SK-N-SH (cell line): ENCODE results near the gene ASPSCR1. TPM values are rescaled to one million over a fixed set of nuclear protein-coding genes. Genes with fewer than 3 reads are reported as not detected.

ENCODE experiments used
- CTCF ChIA-PET: fragments of 300-600, 350-600 bp; formaldehyde crosslinking; extraction: SDS; loops from one replicate; lab custom pipeline; 2021; lab: Yijun Ruan, JAX
- POLR2A ChIA-PET: fragments of 350-600 bp; sonication (Branson Sonifier 250); formaldehyde crosslinking; extraction: SDS; loops from one replicate; lab custom pipeline; 2020; ENCODE audit warnings: antibody characterized with exemption, inconsistent platforms; lab: Yijun Ruan, JAX
- DNase-seq: peaks from one replicate; pipeline ENCODE4 v3.0.0; 2012
- H2AFZ ChIP-seq: fragments of 200-600 bp; sonication (generic); 2 replicates; pipeline ENCODE4 v1.8.1; 2016; ENCODE audit warnings: antibody characterized with exemption, mild to moderate bottlenecking, low read depth
- H3F3A ChIP-seq: fragments of 200-600 bp; sonication (generic); replicated peaks from 2 replicates; pipeline ENCODE3; 2016; ENCODE audit warnings: antibody characterized with exemption, mild to moderate bottlenecking; ENCODE audit not compliant: insufficient read depth
- H3K27ac ChIP-seq, 2 experiments: fragments of 200-500 bp in 1 of 2; fragments of 200-600 bp in 1 of 2; sonication (Bioruptor generic) in 1 of 2; sonication (generic), shearing (Covaris generic) in 1 of 2; 2 replicates each; pipeline versions ENCODE4 v1.5.1 to v1.6.1; 2014 to 2016; ENCODE audit warnings: low read depth in 2 of 2, inconsistent platforms in 1 of 2, low read length in 1 of 2, mild to moderate bottlenecking in 1 of 2, mixed read lengths in 1 of 2
- H3K27me3 ChIP-seq: fragments of 200-600 bp; sonication (generic), shearing (Covaris generic); 2 replicates; pipeline ENCODE4 v1.6.1; 2016; ENCODE audit warnings: mixed run types; ENCODE audit not compliant: insufficient read depth
- H3K36me3 ChIP-seq, 2 experiments: fragments of 200-500 bp in 1 of 2; fragments of 200-600 bp in 1 of 2; sonication (Bioruptor generic) in 1 of 2; sonication (generic) in 1 of 2; replicated peaks in 1 of 2; 2 replicates each; pipeline versions ENCODE3 to v1.5.1; 2014 to 2016; ENCODE audit warnings: low read length in 1 of 2, mild to moderate bottlenecking in 1 of 2; ENCODE audit not compliant: insufficient read depth in 2 of 2, control insufficient read depth in 1 of 2
- H3K4me1 ChIP-seq, 2 experiments: fragments of 200-500 bp in 1 of 2; fragments of 200-600 bp in 1 of 2; sonication (Bioruptor generic) in 1 of 2; sonication (generic), shearing (Covaris generic) in 1 of 2; 2 replicates each; pipeline versions ENCODE4 v1.5.1 to v1.6.1; 2014 to 2016; ENCODE audit warnings: low read depth in 1 of 2, low read length in 1 of 2, mixed run types in 1 of 2; ENCODE audit not compliant: insufficient read depth in 2 of 2, control insufficient read depth in 1 of 2
- H3K4me2 ChIP-seq: fragments of 200-600 bp; sonication (generic), shearing (Covaris generic); 2 replicates; pipeline ENCODE4 v1.6.1; 2017; ENCODE audit warnings: mixed run types
- H3K4me3 ChIP-seq, 2 experiments: fragments of 200-500 bp in 1 of 2; fragments of 200-600 bp in 1 of 2; sonication (Bioruptor generic) in 1 of 2; sonication (generic), shearing (Covaris generic) in 1 of 2; 2 replicates each; pipeline versions ENCODE4 v1.5.1 to v1.8.1; 2014 to 2016; ENCODE audit warnings: low read depth in 2 of 2, inconsistent platforms in 1 of 2, low read length in 1 of 2, mild to moderate bottlenecking in 1 of 2, mixed read lengths in 1 of 2, moderate library complexity in 1 of 2
- H3K79me2 ChIP-seq: fragments of 200-600 bp; sonication (generic); 2 replicates; pipeline ENCODE4 v1.8.1; 2017; ENCODE audit warnings: mild to moderate bottlenecking; ENCODE audit not compliant: insufficient read depth
- H3K9ac ChIP-seq: fragments of 200-600 bp; sonication (generic); 2 replicates; pipeline ENCODE4 v1.6.1; 2017; ENCODE audit warnings: mixed run types
- H3K9me2 ChIP-seq: fragments of 200-600 bp; sonication (generic); 2 replicates; pipeline ENCODE4 v1.6.1; 2017; ENCODE audit warnings: mixed run types
- H3K9me3 ChIP-seq: fragments of 200-600 bp; sonication (generic); 2 replicates; pipeline ENCODE4 v1.6.1; 2017; ENCODE audit warnings: mixed run types, mild to moderate bottlenecking, moderate library complexity
- H4K20me1 ChIP-seq: fragments of 200-600 bp; sonication (generic); 2 replicates; pipeline ENCODE4 v1.6.1; 2017; ENCODE audit warnings: mild to moderate bottlenecking, mixed run types; ENCODE audit not compliant: insufficient read depth
- CTCF ChIP-seq: fragments of 200-600 bp; sonication (generic); IDR thresholded peaks from 2 replicates; pipeline ENCODE4 v1.6.1; 2017; ENCODE audit warnings: antibody characterized with exemption, mild to moderate bottlenecking, moderate library complexity
- FOXJ3 ChIP-seq: sonication (generic); formaldehyde crosslinking; IDR thresholded peaks from 2 replicates; pipeline ENCODE4 v1.5.1; 2020; ENCODE audit warnings: mild to moderate bottlenecking, missing genetic modification reagents
- FOXM1 ChIP-seq: IDR thresholded peaks from 2 replicates; pipeline ENCODE4 v1.4.0; 2012; ENCODE audit warnings: low read depth, mild to moderate bottlenecking
- GATA2 ChIP-seq: sonication (generic); formaldehyde crosslinking; IDR thresholded peaks from 2 replicates; pipeline ENCODE4 v1.5.0; 2020; ENCODE audit warnings: mild to moderate bottlenecking, missing genetic modification reagents
- IRF3 ChIP-seq: fragments of 150-350 bp; IDR thresholded peaks from 2 replicates; pipeline ENCODE4 v1.6.1; 2016; ENCODE audit warnings: mild to moderate bottlenecking, low read depth, low read length
- JUND ChIP-seq: IDR thresholded peaks from 2 replicates; pipeline ENCODE4 v1.4.0; 2012
- MEF2A ChIP-seq: IDR thresholded peaks from 2 replicates; pipeline ENCODE4 v1.4.0; 2012; ENCODE audit warnings: low read depth, borderline replicate concordance
- MXI1 ChIP-seq: IDR thresholded peaks from 2 replicates; pipeline ENCODE4 v1.6.1; 2012; ENCODE audit warnings: mild to moderate bottlenecking, low read depth, low read length, improper control_type of control experiment
- NFIC ChIP-seq: IDR thresholded peaks from 2 replicates; pipeline ENCODE4 v1.4.0; 2012; ENCODE audit warnings: borderline replicate concordance
- PBX3 ChIP-seq: IDR thresholded peaks from 2 replicates; pipeline ENCODE4; 2012
- POLR2AphosphoS5 ChIP-seq: IDR thresholded peaks from 2 replicates; pipeline ENCODE4 v1.6.1; 2012; ENCODE audit warnings: low read depth, low read length
- RAD21 ChIP-seq: IDR thresholded peaks from 2 replicates; pipeline ENCODE4 v1.6.1; 2012; ENCODE audit warnings: mild to moderate bottlenecking, low read length
- RCOR1 ChIP-seq: fragments of 150-350 bp; IDR thresholded peaks from 2 replicates; pipeline ENCODE4 v1.6.1; 2017; ENCODE audit warnings: antibody characterized with exemption, low read length
- REST ChIP-seq: IDR thresholded peaks from 2 replicates; pipeline ENCODE4 v1.6.1; 2012; ENCODE audit warnings: mild to moderate bottlenecking, low read depth, low read length, moderate library complexity
- RXRA ChIP-seq: IDR thresholded peaks from 2 replicates; pipeline ENCODE4 v1.4.0; 2012; ENCODE audit warnings: low read depth, mild to moderate bottlenecking, borderline replicate concordance
- SIN3A ChIP-seq: IDR thresholded peaks from 2 replicates; pipeline ENCODE4 v1.6.1; 2012; ENCODE audit warnings: low read depth, mild to moderate bottlenecking, low read length, moderate library complexity, borderline replicate concordance
- SMC3 ChIP-seq: IDR thresholded peaks from 2 replicates; pipeline ENCODE4 v1.6.1; 2012; ENCODE audit warnings: low read depth, low read length, improper control_type of control experiment
- TEAD4 ChIP-seq: IDR thresholded peaks from 2 replicates; pipeline ENCODE4 v1.4.0; 2012; ENCODE audit warnings: mild to moderate bottlenecking, borderline replicate concordance; ENCODE audit not compliant: insufficient read depth
- USF2 ChIP-seq: fragments of 150-350 bp; IDR thresholded peaks from 2 replicates; pipeline ENCODE4 v1.6.1; 2017; ENCODE audit warnings: antibody characterized with exemption, low read length, low read depth, borderline replicate concordance
- WGBS: methylation state at CpG from one replicate; pipeline ENCODE4 v1.1.6; 2017; ENCODE audit warnings: low lambda C conversion rate; 5-methylcytosine and 5-hydroxymethylcytosine counted together
- polyA plus RNA-seq, 3 experiments: library from polyadenylated mRNA; depleted of rRNA; stranded (reverse); fragments of >200 nt; gene quantifications; 2 replicates each; pipeline ENCODE4 v1.2.3, GENCODE V29; 2012

ASPSCR1 gene
- polyA plus RNA-seq, 1 of the 3 experiments (the other 2 are of a cell fraction), result 36.2 TPM

DNA sequence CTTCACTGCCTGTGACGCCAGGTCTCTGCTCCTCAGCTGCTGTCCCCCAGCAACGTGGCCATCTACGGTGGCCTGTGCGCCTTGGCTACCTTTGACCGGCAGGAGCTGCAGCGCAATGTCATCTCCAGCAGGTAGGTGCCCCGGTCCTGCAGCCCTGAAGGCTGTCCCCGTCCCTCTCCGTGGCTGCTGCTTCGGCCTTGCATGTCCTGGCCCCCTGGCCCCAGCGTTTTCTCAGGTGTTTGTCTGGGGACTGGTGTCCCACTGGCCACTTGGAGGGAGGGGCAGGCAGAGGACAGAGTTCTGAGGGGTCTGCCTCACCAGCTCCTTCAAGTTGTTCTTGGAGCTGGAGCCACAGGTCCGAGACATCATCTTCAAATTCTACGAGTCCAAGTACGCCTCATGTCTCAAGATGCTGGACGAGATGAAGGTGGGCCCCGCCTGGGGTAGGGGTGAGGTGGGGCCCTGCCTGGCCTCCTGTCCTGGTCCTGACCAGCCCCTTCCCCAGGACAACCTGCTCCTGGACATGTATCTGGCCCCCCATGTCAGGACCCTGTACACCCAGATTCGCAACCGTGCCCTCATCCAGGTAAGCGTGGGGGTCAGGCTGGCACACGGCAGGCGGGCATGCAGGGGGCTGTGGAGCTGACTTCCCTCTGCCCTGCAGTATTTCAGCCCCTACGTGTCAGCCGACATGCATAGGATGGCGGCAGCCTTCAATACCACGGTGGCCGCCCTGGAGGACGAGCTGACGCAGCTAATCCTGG lies 78.7 kb downstream of the ASPSCR1 start:
- Histone ChIP-seq H2AFZ (no peak overlapping the region), H3K9me2 (no peaks in the 10 kb centered on the region), H3K9ac (no peak overlapping the region), H3K4me1 (peaks cover 0 to 19% of the 10 kb centered on the region in 2 experiments; a peak in 2 of 4 replicates), H3F3A (peaks cover 33% of the 10 kb centered on the region), H3K4me3 (no peak overlapping the region), H3K79me2 (peaks cover 39% of the 10 kb centered on the region), H3K9me3 (no peaks in the 10 kb centered on the region), H3K27me3 (no peaks in the 10 kb centered on the region), H3K27ac (no peak overlapping the region), H3K36me3 (peaks cover 31 to 81% of the 10 kb centered on the region in 2 experiments), H3K4me2 (no peak overlapping the region), H4K20me1 (peaks cover 14% of the 10 kb centered on the region; the same call in 1 of the 2 replicates)
- DNase-seq, result no peak
- POLR2A ChIA-PET, result interaction anchor here (0.8 to 1.4 kb wide), 4 partner anchors 18 to 42 kb away, joined by 3 to 9 read pairs (median 4); partner anchors contain the start of genes DCXR, FASN and RAC3
- 94% methylated on average over 24 of the region's 28 CpGs for WGBS
- CTCF ChIA-PET, result interaction anchor here (0.7 to 4.5 kb wide), 6 partner anchors 10 to 45 kb away, joined by 3 to 24 read pairs (median 6); partner anchors contain the start of genes CENPX, DCXR and DUS1L
- no peak for TF ChIP-seq SIN3A
- TF ChIP-seq SMC3, result no peak
- no peak for TF ChIP-seq RAD21
- no peak for TF ChIP-seq MEF2A
- TF ChIP-seq IRF3, result no peak
- TF ChIP-seq GATA2 (CRISPR knock-in tag), result no peak
- no peak for TF ChIP-seq RCOR1
- no peak for TF ChIP-seq PBX3
- no peak for TF ChIP-seq CTCF
- TF ChIP-seq POLR2AphosphoS5, result no peak; the same call in none of the 2 replicates
- no peak for TF ChIP-seq REST
- TF ChIP-seq NFIC, result no peak
- TF ChIP-seq MXI1, result no peak
- TF ChIP-seq TEAD4, result no peak
- no peak for TF ChIP-seq FOXM1
- no peak for TF ChIP-seq JUND
- TF ChIP-seq FOXJ3 (CRISPR knock-in tag), result no peak
- TF ChIP-seq USF2, result no peak
- TF ChIP-seq RXRA, result no peak
